Spleen (tissue), 7 donors: ENCODE results near the gene NMNAT3.

ENCODE experiments used
- POLR2A ChIP-seq, 3 donors: fragments of 450-650 bp; IDR thresholded peaks; one replicate each; pipeline ENCODE4 v1.5.1; 2017; ENCODE audit warnings: antibody characterized with exemption in 3 of 3, mild to moderate bottlenecking in 1 of 3
- POLR2AphosphoS5 ChIP-seq, 3 donors: sonication (generic); formaldehyde crosslinking; IDR thresholded peaks; one replicate each; pipeline ENCODE4 v1.5.1; 2017; ENCODE audit warnings: antibody characterized with exemption in 3 of 3
- TF ChIP-seq, protein P1 (sequence below), 11 experiments: fragments of 200-600 bp in 7 of 11; fragments of 450-650 bp in 4 of 11; sonication (generic) in 4 of 11; IDR thresholded peaks in 8 of 11; conservative IDR thresholded peaks in 3 of 11; 1 replicate in 7 of 11; 2 replicates in 4 of 11; pipeline versions ENCODE4 v1.4.0 to v1.8.0; 2016 to 2021; ENCODE audit warnings: antibody characterized with exemption in 11 of 11, inconsistent platforms in 4 of 11, mild to moderate bottlenecking in 1 of 11
- donor health status: DM: no; HTN: no; CAD: no; lungs with moderate emphysema.
- donor health status: DM: no; HTN: no; CAD: no.
- donor health status: DM: no; HTN: no; CAD: no.

GRCh38 chr3:139586420-139587017 is 91.3 kb downstream of the NMNAT3 start:
- TF ChIP-seq, protein P1, sequence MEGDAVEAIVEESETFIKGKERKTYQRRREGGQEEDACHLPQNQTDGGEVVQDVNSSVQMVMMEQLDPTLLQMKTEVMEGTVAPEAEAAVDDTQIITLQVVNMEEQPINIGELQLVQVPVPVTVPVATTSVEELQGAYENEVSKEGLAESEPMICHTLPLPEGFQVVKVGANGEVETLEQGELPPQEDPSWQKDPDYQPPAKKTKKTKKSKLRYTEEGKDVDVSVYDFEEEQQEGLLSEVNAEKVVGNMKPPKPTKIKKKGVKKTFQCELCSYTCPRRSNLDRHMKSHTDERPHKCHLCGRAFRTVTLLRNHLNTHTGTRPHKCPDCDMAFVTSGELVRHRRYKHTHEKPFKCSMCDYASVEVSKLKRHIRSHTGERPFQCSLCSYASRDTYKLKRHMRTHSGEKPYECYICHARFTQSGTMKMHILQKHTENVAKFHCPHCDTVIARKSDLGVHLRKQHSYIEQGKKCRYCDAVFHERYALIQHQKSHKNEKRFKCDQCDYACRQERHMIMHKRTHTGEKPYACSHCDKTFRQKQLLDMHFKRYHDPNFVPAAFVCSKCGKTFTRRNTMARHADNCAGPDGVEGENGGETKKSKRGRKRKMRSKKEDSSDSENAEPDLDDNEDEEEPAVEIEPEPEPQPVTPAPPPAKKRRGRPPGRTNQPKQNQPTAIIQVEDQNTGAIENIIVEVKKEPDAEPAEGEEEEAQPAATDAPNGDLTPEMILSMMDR (IDR thresholded peaks at IDR 0.05 in 8 of 11, conservative IDR thresholded peaks at IDR 0.05 in 3 of 11) = no peak
- TF ChIP-seq POLR2A (IDR thresholded peaks at IDR 0.05) (no peak), POLR2AphosphoS5 (IDR thresholded peaks at IDR 0.05) (no peak)
